ENCODE data around the gene RNF152. TPM values are rescaled to one million over a fixed set of nuclear protein-coding genes. Genes with fewer than 3 reads are reported as not detected.

Gene RNF152
- total RNA-seq, 4 donors from 2014 or later: 1.7 to 6.8 (median 4.4) TPM

- Histone ChIP-seq H3K36me3 (no peaks in the 10 kb centered on the region), H3K27me3 (no peaks in the 10 kb centered on the region), H3K9me3 (no peaks in the 10 kb centered on the region), H3K27ac (no peak overlapping the region), H3K4me3 (no peak overlapping the region), H3K4me1 (no peaks in the 10 kb centered on the region)
- TF ChIP-seq POLR2A (IDR thresholded peaks at IDR 0.05) (no peak), CTCF (IDR thresholded peaks at IDR 0.05 in 4 of 5, conservative IDR thresholded peaks at IDR 0.05 in 1 of 5) (no peak)
- in situ Hi-C loops (cut with MboI; ENCODE audit: low sequenced_read_pairs in 4 of 4) (no loop called here), intact Hi-C loops (cut with DNase I; ENCODE audit: low total_unique reads) (no loop called here)
- ATAC-seq (no peak), DNase-seq (no peak)
These were observed 45.5 kb downstream of the RNF152 start for GRCh38 chr18:61847164-61847791.

- TF ChIP-seq POLR2A (IDR thresholded peaks at IDR 0.05): no peak
- no peak for TF ChIP-seq CTCF (IDR thresholded peaks at IDR 0.05 in 4 of 5, conservative IDR thresholded peaks at IDR 0.05 in 1 of 5)
- Histone ChIP-seq H3K27ac (no peak overlapping the region), H3K9me3 (no peaks in the 10 kb centered on the region), H3K36me3 (no peaks in the 10 kb centered on the region), H3K4me1 (no peaks in the 10 kb centered on the region), H3K4me3 (no peak overlapping the region), H3K27me3 (no peaks in the 10 kb centered on the region)
- intact Hi-C loops (cut with DNase I; ENCODE audit: low total_unique reads) (no loop called here), in situ Hi-C loops (cut with MboI; ENCODE audit: low sequenced_read_pairs in 4 of 4) (no loop called here)
- ATAC-seq (no peak), DNase-seq (no peak)
These were observed 47.6 kb downstream of the RNF152 start for GRCh38 chr18:61845197-61845596.

- TF ChIP-seq CTCF (IDR thresholded peaks at IDR 0.05 in 4 of 5, conservative IDR thresholded peaks at IDR 0.05 in 1 of 5) (no peak), POLR2A (IDR thresholded peaks at IDR 0.05) (no peak)
- Histone ChIP-seq H3K4me3 (no peak overlapping the region), H3K9me3 (no peaks in the 10 kb centered on the region), H3K27ac (no peak overlapping the region), H3K27me3 (no peaks in the 10 kb centered on the region), H3K36me3 (no peaks in the 10 kb centered on the region), H3K4me1 (no peaks in the 10 kb centered on the region)
- ATAC-seq: no peak
- intact Hi-C loops (cut with DNase I; ENCODE audit: low total_unique reads) (no loop called here), in situ Hi-C loops (cut with MboI; ENCODE audit: low sequenced_read_pairs in 4 of 4) (no loop called here)
- DNase-seq: no peak
These were observed 48.1 kb downstream of the RNF152 start for GRCh38 chr18:61844726-61845125.

GRCh38 chr18:61842146-61842545 lies 50.7 kb downstream of the RNF152 start:
- Histone ChIP-seq H3K27me3 (no peaks in the 10 kb centered on the region), H3K4me3 (no peak overlapping the region), H3K9me3 (no peaks in the 10 kb centered on the region), H3K4me1 (no peaks in the 10 kb centered on the region), H3K36me3 (no peaks in the 10 kb centered on the region), H3K27ac (peak overlapping the region in 1 of 4 donors; percentile 3)
- ATAC-seq (no peak), DNase-seq (no peak)
- intact Hi-C loops (cut with DNase I; ENCODE audit: low total_unique reads) (no loop called here), in situ Hi-C loops (cut with MboI; ENCODE audit: low sequenced_read_pairs in 4 of 4) (no loop called here)
- TF ChIP-seq CTCF (IDR thresholded peaks at IDR 0.05 in 4 of 5, conservative IDR thresholded peaks at IDR 0.05 in 1 of 5): no peak
- no peak for TF ChIP-seq POLR2A (IDR thresholded peaks at IDR 0.05)

- intact Hi-C loops (cut with DNase I; ENCODE audit: low total_unique reads) (no loop called here), in situ Hi-C loops (cut with MboI; ENCODE audit: low sequenced_read_pairs in 4 of 4) (no loop called here)
- no peaks in the 10 kb centered on the region for H3K9me3 ChIP-seq
- H3K4me3 ChIP-seq: no peak overlapping the region
- no peaks in the 10 kb centered on the region for H3K36me3 ChIP-seq
- no peak for DNase-seq
- no peak for ATAC-seq
- H3K27ac ChIP-seq: no peak overlapping the region
- no peak for TF ChIP-seq CTCF (IDR thresholded peaks at IDR 0.05 in 4 of 5, conservative IDR thresholded peaks at IDR 0.05 in 1 of 5)
- no peaks in the 10 kb centered on the region for H3K27me3 ChIP-seq
- no peaks in the 10 kb centered on the region for H3K4me1 ChIP-seq
These were observed 51.1 kb downstream of the RNF152 start for GRCh38 chr18:61841706-61842105.

Data from gastrocnemius medialis (tissue), 4 donors.